Measurements from ENCODE around the gene SCARB2. TPM values are rescaled to one million over a fixed set of nuclear protein-coding genes. Genes with fewer than 3 reads are reported as not detected.

The SCARB2 gene
- total RNA-seq, 2 donors from 2014 or later: 74.5 to 167 TPM

DNA sequence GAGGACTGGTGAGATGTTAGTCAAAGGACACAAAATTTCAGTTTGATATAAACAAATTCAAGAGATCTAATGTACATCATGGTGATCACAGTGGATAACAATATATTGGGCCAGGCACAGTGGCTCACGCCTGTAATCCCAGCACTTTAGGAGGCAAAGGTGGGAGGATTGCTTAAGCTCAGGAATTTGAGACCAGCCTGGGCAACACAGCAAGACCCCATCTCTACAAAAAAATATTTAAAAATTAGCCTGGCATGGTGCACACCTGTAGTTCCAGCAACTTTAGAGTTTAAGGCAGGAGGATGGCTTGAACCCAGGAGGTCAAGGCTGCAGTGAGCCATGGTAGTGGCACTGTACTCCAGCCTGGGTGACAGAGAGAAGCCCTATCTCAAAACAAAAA lies 8.7 kb downstream of the SCARB2 start:
- Histone ChIP-seq H3K27me3 (no peaks in the 10 kb centered on the region), H3K27ac (no peak overlapping the region), H3K9me3 (no peaks in the 10 kb centered on the region), H3K4me3 (no peak overlapping the region), H3K36me3 (replicated peaks in 1 of 2; ENCODE audit: insufficient read depth in 1 of 2, low read depth in 2 of 2) (no peaks in the 10 kb centered on the region), H3K4me1 (peaks cover 94% of the 10 kb centered on the region)
- TF ChIP-seq POLR2A (IDR thresholded peaks at IDR 0.05) (no peak), CTCF (IDR thresholded peaks at IDR 0.05) (no peak)
- intact Hi-C loops (cut with DNase I): no loop called here
- no peak for DNase-seq
- 83 to 85% methylated on average over 1 of the region's 1 CpG for WGBS, 2 donors
- no peak for ATAC-seq

DNA sequence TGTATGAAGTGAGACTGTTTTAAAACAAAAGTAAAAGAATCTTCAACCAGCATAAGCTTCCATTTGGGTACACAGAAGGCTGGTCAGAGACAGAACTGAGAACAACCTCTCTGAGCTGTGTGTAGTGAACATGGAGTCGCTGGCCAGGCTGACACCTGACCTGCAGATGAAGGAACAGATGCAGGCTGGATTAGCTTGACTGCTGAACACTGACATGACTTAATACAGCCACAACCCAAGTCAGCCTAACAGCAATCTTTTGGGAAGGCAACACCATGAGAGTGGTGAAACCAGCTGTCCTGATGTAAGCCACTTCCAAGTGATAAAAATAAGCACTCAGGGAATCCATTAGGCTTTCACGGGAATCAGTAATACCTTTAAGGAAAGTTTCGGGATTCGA lies 10.1 kb downstream of the SCARB2 start:
- peak overlapping the region in 1 of 4 donors; percentile 14 for H3K27ac ChIP-seq
- 58 to 79% methylated on average over 4 of the region's 4 CpGs for WGBS, 2 donors
- H3K9me3 ChIP-seq: no peaks in the 10 kb centered on the region
- H3K4me3 ChIP-seq: no peak overlapping the region
- DNase-seq (no peak), ATAC-seq (no peak)
- intact Hi-C loops (cut with DNase I): no loop called here
- TF ChIP-seq POLR2A (IDR thresholded peaks at IDR 0.05) (no peak), CTCF (IDR thresholded peaks at IDR 0.05) (no peak)
- no peaks in the 10 kb centered on the region for H3K36me3 ChIP-seq (replicated peaks in 1 of 2; ENCODE audit: insufficient read depth in 1 of 2, low read depth in 2 of 2)
- H3K27me3 ChIP-seq: no peaks in the 10 kb centered on the region
- H3K4me1 ChIP-seq: peaks cover 94% of the 10 kb centered on the region

DNA sequence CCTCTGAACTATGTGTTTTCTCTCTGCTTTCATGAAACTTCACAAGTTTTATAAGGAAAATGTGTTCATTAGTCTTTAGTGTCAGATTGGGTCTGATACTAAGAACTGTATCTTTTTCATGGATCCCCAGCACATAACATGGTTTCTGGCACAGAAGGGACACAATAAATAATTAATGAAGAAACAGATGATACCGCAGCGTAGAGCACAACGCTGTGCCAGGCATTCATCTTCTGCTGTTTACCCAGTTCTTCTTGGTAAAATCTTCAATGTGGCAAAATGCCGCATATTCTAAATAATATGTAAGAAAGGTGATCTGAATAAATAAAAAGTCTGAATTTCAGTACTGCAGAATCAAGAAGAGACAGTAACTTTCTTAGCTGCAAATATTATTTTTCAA lies 12.3 kb downstream of the SCARB2 start:
- no peaks in the 10 kb centered on the region for H3K27me3 ChIP-seq
- no peak for ATAC-seq
- H3K36me3 ChIP-seq (replicated peaks in 1 of 2; ENCODE audit: insufficient read depth in 1 of 2, low read depth in 2 of 2): no peaks in the 10 kb centered on the region
- TF ChIP-seq CTCF (IDR thresholded peaks at IDR 0.05): no peak
- TF ChIP-seq POLR2A (IDR thresholded peaks at IDR 0.05): no peak
- H3K4me1 ChIP-seq: peaks cover 95% of the 10 kb centered on the region
- 20 to 22% methylated on average over 4 of the region's 4 CpGs for WGBS, 2 donors
- no peak overlapping the region for H3K4me3 ChIP-seq
- DNase-seq: no peak
- intact Hi-C loops (cut with DNase I): no loop called here
- H3K9me3 ChIP-seq: no peaks in the 10 kb centered on the region
- H3K27ac ChIP-seq: peak overlapping the region; percentile 71 to 88 (median 86)

- Histone ChIP-seq H3K27ac (peak overlapping the region; percentile 71 to 88 (median 86)), H3K9me3 (no peaks in the 10 kb centered on the region), H3K4me3 (no peak overlapping the region), H3K27me3 (no peaks in the 10 kb centered on the region), H3K4me1 (peaks cover 95% of the 10 kb centered on the region), H3K36me3 (replicated peaks in 1 of 2; ENCODE audit: insufficient read depth in 1 of 2, low read depth in 2 of 2) (no peaks in the 10 kb centered on the region)
- DNase-seq: peak; percentile 66 to 83 (median 76)
- intact Hi-C loops (cut with DNase I): no loop called here
- 51 to 52% methylated on average over 4 of the region's 4 CpGs for WGBS, 2 donors
- ATAC-seq: peak; percentile 72
- TF ChIP-seq POLR2A (IDR thresholded peaks at IDR 0.05): no peak
- TF ChIP-seq CTCF (IDR thresholded peaks at IDR 0.05): no peak
Measured at GRCh38 chr4:76200771-76201231, 12.8 kb downstream of the SCARB2 start.

- Histone ChIP-seq H3K36me3 (replicated peaks in 1 of 2; ENCODE audit: insufficient read depth in 1 of 2, low read depth in 2 of 2) (no peaks in the 10 kb centered on the region), H3K4me1 (peaks cover 95% of the 10 kb centered on the region), H3K27me3 (no peaks in the 10 kb centered on the region), H3K4me3 (no peak overlapping the region), H3K9me3 (no peaks in the 10 kb centered on the region), H3K27ac (peak overlapping the region; percentile 71 to 88 (median 86))
- peak; percentile 62 to 78 (median 70) for DNase-seq
- WGBS, 2 donors: 32 to 34% methylated on average over 10 to 13 of the region's 13 CpGs
- ATAC-seq: peak; percentile 62
- intact Hi-C loops (cut with DNase I): loop anchor here (10.0 kb wide), 1 partner anchor 45 kb away; no protein-coding TSS in a partner anchor
- TF ChIP-seq CTCF (IDR thresholded peaks at IDR 0.05) (peak in 1 of 7 experiments; percentile 5), POLR2A (IDR thresholded peaks at IDR 0.05) (no peak)
Measured at GRCh38 chr4:76199664-76200211, 13.9 kb downstream of the SCARB2 start.
